Lower leg skin (tissue), 3 donors: ENCODE measurements around the gene TBC1D20.

ENCODE experiments used
- POLR2A ChIP-seq, 2 donors: fragments of 450-650 bp; IDR thresholded peaks; one replicate each; pipeline ENCODE4 v1.6.1; 2016 to 2017; ENCODE audit warnings: antibody characterized with exemption in 2 of 2, mild to moderate bottlenecking in 1 of 2, moderate library complexity in 1 of 2
- TF ChIP-seq, protein P1 (sequence below), 3 donors: fragments of 450-650 bp; IDR thresholded peaks; one replicate each; pipeline ENCODE4 v1.5.1; 2016; ENCODE audit warnings: antibody characterized with exemption in 3 of 3, mild to moderate bottlenecking in 3 of 3, moderate library complexity in 2 of 3

DNA sequence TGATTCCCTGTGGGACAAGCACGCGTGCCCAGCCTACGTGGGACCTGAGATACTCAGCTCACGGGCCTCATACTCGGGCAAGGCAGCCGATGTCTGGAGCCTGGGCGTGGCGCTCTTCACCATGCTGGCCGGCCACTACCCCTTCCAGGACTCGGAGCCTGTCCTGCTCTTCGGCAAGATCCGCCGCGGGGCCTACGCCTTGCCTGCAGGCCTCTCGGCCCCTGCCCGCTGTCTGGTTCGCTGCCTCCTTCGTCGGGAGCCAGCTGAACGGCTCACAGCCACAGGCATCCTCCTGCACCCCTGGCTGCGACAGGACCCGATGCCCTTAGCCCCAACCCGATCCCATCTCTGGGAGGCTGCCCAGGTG is 66.1 kb downstream of the TBC1D20 start:
- TF ChIP-seq POLR2A (IDR thresholded peaks at IDR 0.05), result no peak
- TF ChIP-seq, protein P1, sequence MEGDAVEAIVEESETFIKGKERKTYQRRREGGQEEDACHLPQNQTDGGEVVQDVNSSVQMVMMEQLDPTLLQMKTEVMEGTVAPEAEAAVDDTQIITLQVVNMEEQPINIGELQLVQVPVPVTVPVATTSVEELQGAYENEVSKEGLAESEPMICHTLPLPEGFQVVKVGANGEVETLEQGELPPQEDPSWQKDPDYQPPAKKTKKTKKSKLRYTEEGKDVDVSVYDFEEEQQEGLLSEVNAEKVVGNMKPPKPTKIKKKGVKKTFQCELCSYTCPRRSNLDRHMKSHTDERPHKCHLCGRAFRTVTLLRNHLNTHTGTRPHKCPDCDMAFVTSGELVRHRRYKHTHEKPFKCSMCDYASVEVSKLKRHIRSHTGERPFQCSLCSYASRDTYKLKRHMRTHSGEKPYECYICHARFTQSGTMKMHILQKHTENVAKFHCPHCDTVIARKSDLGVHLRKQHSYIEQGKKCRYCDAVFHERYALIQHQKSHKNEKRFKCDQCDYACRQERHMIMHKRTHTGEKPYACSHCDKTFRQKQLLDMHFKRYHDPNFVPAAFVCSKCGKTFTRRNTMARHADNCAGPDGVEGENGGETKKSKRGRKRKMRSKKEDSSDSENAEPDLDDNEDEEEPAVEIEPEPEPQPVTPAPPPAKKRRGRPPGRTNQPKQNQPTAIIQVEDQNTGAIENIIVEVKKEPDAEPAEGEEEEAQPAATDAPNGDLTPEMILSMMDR (IDR thresholded peaks at IDR 0.05), result no peak
